Activated naive CD4-positive, alpha-beta T cell treated with Interleukin-2 at 50 U/mL for 16 hours (primary cell): ENCODE measurements around the gene BEX5.
"Not testable (repeated sequence)": the region's sequence is repeated elsewhere in the genome, so short reads cannot be mapped to it uniquely, and the experiment has no call there.

Experiments
- DNase-seq: peaks from one replicate; pipeline ENCODE4 v3.0.0-alpha.2; 2020

The BEX5 gene

GRCh38 chrX:102155806-102156179 is at the start of gene BEX5:
TSS of gene BEX5 (minus strand) at chrX:102155977. CDS start at chrX:102154265, 1,712 bp downstream.
- peak; percentile 54 for DNase-seq

GRCh38 chrX:102185967-102186720 is 30.4 kb upstream of the BEX5 start:
- no peak for DNase-seq

- DNase-seq: peak; percentile 37
Measured at GRCh38 chrX:102154900-102155805, 624 bp downstream of the BEX5 start.

- DNase-seq: peak; percentile 6
Measured at GRCh38 chrX:102154218-102154860, 1.4 kb downstream of the BEX5 start.

GRCh38 chrX:102142274-102142673 is 13.5 kb downstream of the BEX5 start, which contains the start of gene TCEAL6:
TSS of gene TCEAL6 (minus strand) at chrX:102142481.
- not testable (repeated sequence) for DNase-seq

- DNase-seq: not testable (repeated sequence)
Measured at GRCh38 chrX:102141631-102142030, 14.1 kb downstream of the BEX5 start.

GRCh38 chrX:102140876-102141275 is 14.9 kb downstream of the BEX5 start:
- not testable (repeated sequence) for DNase-seq

- DNase-seq: no peak
Measured at GRCh38 chrX:102138064-102138463, 17.7 kb downstream of the BEX5 start.

- no peak for DNase-seq
Measured at GRCh38 chrX:102129473-102129872, 26.3 kb downstream of the BEX5 start.

GRCh38 chrX:102126863-102127262 is 28.9 kb downstream of the BEX5 start:
- no peak for DNase-seq

- not testable (repeated sequence) for DNase-seq
Measured at GRCh38 chrX:102126080-102126818, 29.5 kb downstream of the BEX5 start.

GRCh38 chrX:102125436-102125835 is 30.3 kb downstream of the BEX5 start, which contains the start of gene TCEAL2:
TSS of gene TCEAL2 (plus strand) at chrX:102125679. CDS start at chrX:102126831, 1,152 bp downstream.
- peak; percentile 2 for DNase-seq

GRCh38 chrX:102125014-102125413 is 30.8 kb downstream of the BEX5 start:
- not testable (repeated sequence) for DNase-seq

GRCh38 chrX:102115748-102116147 is 40.0 kb downstream of the BEX5 start:
- no peak for DNase-seq

GRCh38 chrX:102113367-102113766 is 42.4 kb downstream of the BEX5 start:
- no peak for DNase-seq
